Epithelial cell of esophagus (primary cell): ENCODE results near the gene NFKBIZ.

ENCODE experiments used
- DNase-seq: peaks from one replicate; pipeline ENCODE4 v3.0.0; 2010; ENCODE audit warnings: low read depth
- H3K4me3 ChIP-seq: 2 replicates; pipeline ENCODE4 v1.5.1; 2011; ENCODE audit warnings: mild to moderate bottlenecking, low read length, control low read depth
- TF ChIP-seq, protein P1 (sequence below): IDR thresholded peaks from 2 replicates; pipeline ENCODE4 v1.5.1; 2011; ENCODE audit warnings: low read depth, mild to moderate bottlenecking, low read length, control low read depth, inconsistent platforms; ENCODE audit not compliant: insufficient read depth; ENCODE audit errors: missing control alignments

NFKBIZ gene

DNA sequence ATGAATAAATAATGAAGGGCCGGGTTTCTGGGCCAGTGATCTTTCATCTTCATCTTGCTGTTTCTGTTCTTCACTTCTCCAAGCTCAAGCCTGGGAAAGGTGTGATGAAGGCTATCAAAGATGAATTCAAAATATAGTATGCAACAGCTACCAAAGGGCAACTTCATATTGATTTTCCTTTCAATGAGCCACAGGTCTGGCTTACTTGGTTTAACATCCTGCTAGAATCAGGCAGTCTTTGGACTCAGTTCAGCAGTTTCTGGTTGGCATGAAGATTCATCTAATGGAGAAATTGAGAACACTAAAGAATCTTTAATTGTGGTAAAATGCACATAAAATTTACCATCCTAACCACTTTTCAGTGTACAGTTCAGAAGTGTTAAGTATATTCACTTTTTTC lies 43.3 kb downstream of the NFKBIZ start:
- DNase-seq: no peak
- no peak overlapping the region for H3K4me3 ChIP-seq

DNA sequence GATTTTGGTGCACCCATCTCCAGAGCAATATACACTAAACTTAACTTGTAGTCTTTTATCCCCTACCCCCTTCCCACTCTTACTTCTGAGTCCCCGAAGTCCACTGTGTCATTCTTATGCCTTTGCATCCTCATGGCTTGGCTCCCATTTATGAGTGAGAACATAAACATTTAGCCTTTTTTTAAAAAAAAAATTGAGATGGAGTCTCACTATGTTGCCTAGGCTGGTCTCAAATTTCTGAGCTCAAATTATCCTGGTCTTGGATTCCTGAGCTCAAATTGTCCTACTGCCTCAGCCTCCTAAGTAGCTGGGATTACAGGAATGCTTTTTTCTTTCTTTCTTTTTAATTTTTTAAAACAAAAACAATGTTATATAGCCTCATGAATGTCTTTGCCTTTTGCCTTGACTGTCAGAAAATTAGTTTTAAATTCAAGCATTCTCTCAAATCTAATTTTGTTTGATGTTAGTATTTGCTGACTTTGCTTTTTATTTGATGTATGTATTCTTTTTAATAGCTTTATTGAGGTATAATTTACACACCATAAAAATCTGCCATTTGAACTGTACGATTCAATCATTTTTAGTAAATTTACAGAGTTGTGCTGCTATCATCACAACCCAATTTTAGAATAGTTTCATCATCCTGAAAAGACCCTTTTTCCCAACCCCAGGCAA lies 46.9 kb downstream of the NFKBIZ start:
- TF ChIP-seq, protein P1, sequence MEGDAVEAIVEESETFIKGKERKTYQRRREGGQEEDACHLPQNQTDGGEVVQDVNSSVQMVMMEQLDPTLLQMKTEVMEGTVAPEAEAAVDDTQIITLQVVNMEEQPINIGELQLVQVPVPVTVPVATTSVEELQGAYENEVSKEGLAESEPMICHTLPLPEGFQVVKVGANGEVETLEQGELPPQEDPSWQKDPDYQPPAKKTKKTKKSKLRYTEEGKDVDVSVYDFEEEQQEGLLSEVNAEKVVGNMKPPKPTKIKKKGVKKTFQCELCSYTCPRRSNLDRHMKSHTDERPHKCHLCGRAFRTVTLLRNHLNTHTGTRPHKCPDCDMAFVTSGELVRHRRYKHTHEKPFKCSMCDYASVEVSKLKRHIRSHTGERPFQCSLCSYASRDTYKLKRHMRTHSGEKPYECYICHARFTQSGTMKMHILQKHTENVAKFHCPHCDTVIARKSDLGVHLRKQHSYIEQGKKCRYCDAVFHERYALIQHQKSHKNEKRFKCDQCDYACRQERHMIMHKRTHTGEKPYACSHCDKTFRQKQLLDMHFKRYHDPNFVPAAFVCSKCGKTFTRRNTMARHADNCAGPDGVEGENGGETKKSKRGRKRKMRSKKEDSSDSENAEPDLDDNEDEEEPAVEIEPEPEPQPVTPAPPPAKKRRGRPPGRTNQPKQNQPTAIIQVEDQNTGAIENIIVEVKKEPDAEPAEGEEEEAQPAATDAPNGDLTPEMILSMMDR: no peak
- no peak overlapping the region for H3K4me3 ChIP-seq
- no peak for DNase-seq

More for the DNA sequence above, 43.3 kb downstream of the NFKBIZ start:
- TF ChIP-seq, protein P1: no peak

DNA sequence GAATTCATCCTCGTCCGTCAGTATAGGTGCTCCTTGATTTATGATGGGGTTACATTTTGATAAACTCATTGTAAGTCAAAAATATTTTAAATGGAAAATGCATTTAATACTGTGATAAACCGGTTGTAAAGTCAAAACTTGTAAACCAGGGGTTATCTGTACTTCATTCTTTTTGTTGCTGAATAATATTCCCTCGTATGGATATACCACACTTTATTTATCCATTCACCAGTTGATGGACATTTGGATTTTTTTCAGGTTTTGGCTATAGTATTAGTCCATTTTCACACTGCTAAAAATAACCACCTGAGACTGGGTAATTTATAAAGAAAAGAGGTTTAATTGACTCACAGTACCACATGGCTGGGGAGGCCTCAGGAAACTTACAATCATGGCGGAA lies 47.7 kb downstream of the NFKBIZ start:
- H3K4me3 ChIP-seq: no peak overlapping the region
- TF ChIP-seq, protein P1: no peak
- DNase-seq: no peak

DNA sequence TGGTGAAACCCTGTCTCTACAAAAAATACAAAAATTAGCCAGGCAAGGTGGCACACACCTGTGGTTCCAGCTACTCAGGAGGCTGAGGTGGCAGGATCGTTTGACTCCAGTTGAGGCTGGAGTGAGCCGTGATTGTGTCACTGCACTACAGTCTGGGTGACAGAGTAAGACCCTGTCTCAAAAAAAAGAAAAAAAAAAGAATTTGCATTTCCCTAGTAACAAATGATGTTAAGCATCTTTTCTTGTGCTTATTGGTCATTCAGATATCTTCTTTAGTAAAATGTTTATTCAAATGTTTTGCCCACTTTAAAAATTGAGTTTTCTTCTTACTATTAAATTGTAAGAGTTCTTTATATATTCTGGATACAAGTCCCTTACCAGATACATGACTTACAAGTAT lies 48.7 kb downstream of the NFKBIZ start:
- H3K4me3 ChIP-seq: no peak overlapping the region
- no peak for DNase-seq
- TF ChIP-seq, protein P1: no peak

DNA sequence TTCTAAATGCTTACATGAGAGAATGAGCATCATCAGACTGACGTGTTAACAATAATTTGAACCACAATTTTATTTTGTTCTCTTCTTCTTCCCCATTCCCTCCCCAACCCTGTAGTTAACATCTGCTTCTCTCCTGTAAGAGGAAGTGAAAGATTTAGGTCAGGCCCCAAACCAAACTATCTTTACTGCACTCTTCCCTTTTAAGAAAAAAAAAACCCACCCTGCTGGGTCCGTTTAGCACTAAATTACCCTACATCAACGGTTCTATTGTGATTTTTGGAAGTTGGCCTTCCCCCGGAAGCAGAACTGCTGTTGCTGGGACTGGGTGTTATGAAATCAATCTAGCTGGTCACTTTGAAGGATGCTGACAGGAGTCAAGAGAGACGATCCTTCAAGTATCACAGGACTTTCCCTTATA lies 49.4 kb downstream of the NFKBIZ start:
- no peak for DNase-seq
- H3K4me3 ChIP-seq: no peak overlapping the region
- TF ChIP-seq, protein P1: no peak

DNA sequence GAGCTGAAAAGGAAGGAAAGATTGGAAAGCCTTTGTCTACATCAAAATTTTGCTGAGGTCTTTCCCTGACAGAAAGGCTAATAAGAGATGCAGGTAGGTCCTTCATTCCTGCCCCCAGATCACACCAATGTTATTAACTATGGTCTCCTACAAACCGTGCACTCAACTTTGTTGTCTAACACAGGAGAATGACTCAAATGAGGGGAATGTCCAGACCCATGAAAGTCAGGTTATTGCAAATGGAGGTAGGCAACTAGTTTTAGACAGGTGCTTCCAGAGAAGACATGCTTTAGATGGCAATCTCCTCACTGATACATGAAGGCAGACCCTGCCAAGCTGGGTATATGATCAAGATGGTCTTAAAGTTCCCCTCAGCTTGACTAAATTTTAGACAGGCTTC lies 51.0 kb downstream of the NFKBIZ start:
- TF ChIP-seq, protein P1: no peak
- DNase-seq: peak; percentile 44
- no peak overlapping the region for H3K4me3 ChIP-seq

DNA sequence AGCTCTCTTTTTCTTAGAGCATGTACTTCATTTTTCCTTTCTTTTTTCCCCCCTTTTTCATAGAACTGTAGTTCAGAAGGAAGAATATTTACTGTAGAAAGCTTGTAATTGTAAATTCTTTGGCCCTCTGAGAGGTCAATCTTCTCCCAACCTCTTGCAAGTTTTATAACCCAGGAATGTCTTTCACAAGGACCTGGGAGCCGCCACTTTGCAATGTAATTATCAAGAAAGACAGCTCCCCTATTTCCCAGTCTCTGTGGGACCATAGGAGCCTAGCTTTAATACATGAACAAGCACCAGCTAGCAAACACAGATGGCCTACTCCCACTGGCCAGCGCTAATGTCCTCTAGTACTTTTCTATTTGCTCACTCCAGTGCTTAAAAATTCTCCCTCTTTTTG lies 51.4 kb downstream of the NFKBIZ start:
- no peak overlapping the region for H3K4me3 ChIP-seq
- no peak for DNase-seq
- TF ChIP-seq, protein P1: no peak
